Liver (tissue), 9 donors: Measurements from ENCODE around the gene MS4A1. TPM values are rescaled to one million over a fixed set of nuclear protein-coding genes. Genes with fewer than 3 reads are reported as not detected.

Experiments used
- DNase-seq: peaks from one replicate; pipeline ENCODE4 v3.0.0-alpha.2; 2017; ENCODE audit warnings: low spot score
- H3K27ac ChIP-seq, 2 donors: one replicate each; pipeline ENCODE4 v1.7.0; 2013; ENCODE audit warnings: inconsistent platforms in 2 of 2, low read length in 2 of 2, control low read depth in 1 of 2, low read depth in 1 of 2, mild to moderate bottlenecking in 1 of 2
- H3K27me3 ChIP-seq, 4 donors: one replicate each; pipeline versions ENCODE4 v1.6.1 to v1.7.0; 2013; ENCODE audit warnings: low read length in 3 of 4, inconsistent platforms in 1 of 4, mild to moderate bottlenecking in 1 of 4, moderate library complexity in 1 of 4; ENCODE audit not compliant: control insufficient read depth in 4 of 4, insufficient read depth in 4 of 4
- H3K36me3 ChIP-seq, 4 donors: one replicate each; pipeline versions ENCODE4 v1.6.1 to v1.7.0; 2013; ENCODE audit warnings: low read length in 3 of 4, mild to moderate bottlenecking in 3 of 4, low read depth in 1 of 4, moderate library complexity in 1 of 4; ENCODE audit not compliant: control insufficient read depth in 4 of 4, insufficient read depth in 3 of 4
- H3K4me1 ChIP-seq, 4 donors: one replicate each; pipeline versions ENCODE4 v1.6.1 to v1.7.0; 2013; ENCODE audit warnings: low read length in 3 of 4, mild to moderate bottlenecking in 3 of 4, moderate library complexity in 1 of 4; ENCODE audit not compliant: control insufficient read depth in 4 of 4, insufficient read depth in 4 of 4
- H3K4me3 ChIP-seq, 3 donors: one replicate each; pipeline versions ENCODE4 v1.6.1 to v1.7.0; 2013; ENCODE audit warnings: low read length in 3 of 3, control low read depth in 1 of 3, low read depth in 1 of 3, mild to moderate bottlenecking in 1 of 3
- H3K9ac ChIP-seq, 2 donors: one replicate each; pipeline ENCODE4 v1.7.0; 2013; ENCODE audit warnings: low read length in 2 of 2, mild to moderate bottlenecking in 2 of 2, moderate library complexity in 2 of 2, control low read depth in 1 of 2, low read depth in 1 of 2
- H3K9me3 ChIP-seq, 4 donors: one replicate each; pipeline versions ENCODE4 v1.6.1 to v1.7.0; 2013; ENCODE audit warnings: low read length in 3 of 4; ENCODE audit not compliant: control insufficient read depth in 4 of 4
- ATF3 ChIP-seq: IDR thresholded peaks from 2 replicates; pipeline ENCODE4 v1.6.1; 2016; ENCODE audit warnings: antibody characterized with exemption
- CTCF ChIP-seq: fragments of 150-350 bp; IDR thresholded peaks from 2 replicates; pipeline ENCODE4 v1.5.1; 2017; ENCODE audit warnings: improper control_type of control experiment, low read depth, low read length; ENCODE audit not compliant: missing input control
- EGR1 ChIP-seq, 2 donors: IDR thresholded peaks; 2 replicates each; pipeline ENCODE4 v1.6.1; 2016 to 2018; ENCODE audit warnings: antibody characterized with exemption in 2 of 2, low read depth in 2 of 2
- FOXA1 ChIP-seq: IDR thresholded peaks from 2 replicates; pipeline ENCODE4 v1.6.1; 2016; ENCODE audit warnings: antibody characterized with exemption
- FOXA2 ChIP-seq: IDR thresholded peaks from 2 replicates; pipeline ENCODE4 v1.6.1; 2016; ENCODE audit warnings: antibody characterized with exemption
- GABPA ChIP-seq, 2 donors: IDR thresholded peaks in 1 of 2; conservative IDR thresholded peaks in 1 of 2; 2 replicates each; pipeline ENCODE4 v1.6.1; 2016; ENCODE audit warnings: antibody characterized with exemption in 2 of 2, mild to moderate bottlenecking in 1 of 2, moderate library complexity in 1 of 2
- HNF4G ChIP-seq: IDR thresholded peaks from 2 replicates; pipeline ENCODE4 v1.6.1; 2016; ENCODE audit warnings: antibody characterized with exemption
- JUND ChIP-seq, 2 donors: IDR thresholded peaks; 2 replicates each; pipeline ENCODE4 v1.6.1; 2016; ENCODE audit warnings: antibody characterized with exemption in 2 of 2
- MAX ChIP-seq: IDR thresholded peaks from 2 replicates; pipeline ENCODE4 v1.6.1; 2016; ENCODE audit warnings: antibody characterized with exemption
- NR2F2 ChIP-seq: IDR thresholded peaks from 2 replicates; pipeline ENCODE4 v1.6.1; 2016; ENCODE audit warnings: antibody characterized with exemption
- RAD21 ChIP-seq, 2 donors: IDR thresholded peaks; 2 replicates each; pipeline ENCODE4 v1.6.1; 2016; ENCODE audit warnings: antibody characterized with exemption in 2 of 2, mild to moderate bottlenecking in 2 of 2
- REST ChIP-seq: IDR thresholded peaks from 2 replicates; pipeline ENCODE4 v1.6.1; 2016; ENCODE audit warnings: antibody characterized with exemption, mild to moderate bottlenecking
- RXRA ChIP-seq, 2 donors: IDR thresholded peaks; 2 replicates each; pipeline ENCODE4 v1.6.1; 2017 to 2018; ENCODE audit warnings: antibody characterized with exemption in 2 of 2, mild to moderate bottlenecking in 1 of 2
- SP1 ChIP-seq: IDR thresholded peaks from 2 replicates; pipeline ENCODE4 v1.6.1; 2018; ENCODE audit warnings: antibody characterized with exemption, mild to moderate bottlenecking
- TAF1 ChIP-seq: conservative IDR thresholded peaks from 2 replicates; pipeline ENCODE4 v1.6.1; 2016; ENCODE audit warnings: antibody characterized with exemption, mild to moderate bottlenecking
- YY1 ChIP-seq: IDR thresholded peaks from 2 replicates; pipeline ENCODE4 v1.6.1; 2016; ENCODE audit warnings: antibody characterized with exemption, mild to moderate bottlenecking
- ZBTB33 ChIP-seq: IDR thresholded peaks from 2 replicates; pipeline ENCODE4 v1.6.1; 2016; ENCODE audit warnings: antibody characterized with exemption
- WGBS: extraction: QIAGEN DNeasy Blood & Tissue Kit; methylation state at CpG from one replicate; pipeline ENCODE4 v1.1.7; 2013; 5-methylcytosine and 5-hydroxymethylcytosine counted together
- polyA plus RNA-seq, 2 donors: library from polyadenylated mRNA; stranded (reverse) in 1 of 2; unstranded in 1 of 2; fragments of 200-250 nt in 1 of 2; fragments of >200 nt in 1 of 2; fragmentation: Nextera tagmentation in 1 of 2; extraction: Ambion mirVana in 1 of 2; gene quantifications; one replicate each; pipeline versions ENCODE4 v1.2.1 to v1.2.3, GENCODE V29; 2013 to 2015
- total RNA-seq, 2 donors: library from RNA; depleted of rRNA; stranded (reverse); fragments of >200 nt; gene quantifications; one replicate each; pipeline ENCODE4 v1.2.3, GENCODE V29; 2014
- donor health status: healthy.
- donor health status: healthy.
- donor health status: healthy.
- donor health status: healthy.
- donor health status: healthy.

MS4A1 gene
- total and polyA plus RNA-seq, 4 donors = 0.12 to 3.3 (median 1.2) TPM

- no peak within 1 kb of the TSS for H3K27ac ChIP-seq
- no peak within 1 kb of the TSS for H3K9ac ChIP-seq
- no peaks in the 10 kb centered on the region for H3K36me3 ChIP-seq
- TF ChIP-seq REST (no peak), MAX (no peak), ATF3 (no peak), ZBTB33 (no peak), YY1 (no peak), FOXA1 (no peak), CTCF (no peak), TAF1 (no peak)
- no peak for DNase-seq
- H3K4me1 ChIP-seq = no peaks in the 10 kb centered on the region
- no peak within 1 kb of the TSS for H3K4me3 ChIP-seq
- no peaks in the 10 kb centered on the region for H3K9me3 ChIP-seq
- no peaks in the 10 kb centered on the region for H3K27me3 ChIP-seq
- 96% methylated on average over 5 of the region's 5 CpGs for WGBS
These were observed 26.4 kb upstream of the MS4A1 start, which contains the start of gene MS4A5 for GRCh38 chr11:60429272-60429671. Gene MS4A5, plus strand, starts transcription at chr11:60429572. Its CDS starts 103 bp downstream, at chr11:60429675.

- Histone ChIP-seq H3K4me1 (no peaks in the 10 kb centered on the region), H3K4me3 (no peak overlapping the region), H3K9me3 (no peaks in the 10 kb centered on the region), H3K36me3 (no peaks in the 10 kb centered on the region), H3K27me3 (no peaks in the 10 kb centered on the region), H3K9ac (no peak overlapping the region), H3K27ac (no peak overlapping the region)
- 51% methylated on average over 2 of the region's 2 CpGs for whole genome bisulfite sequencing
- no peak for DNase-seq
- no peak for TF ChIP-seq YY1
- TF ChIP-seq REST = no peak
- TF ChIP-seq TAF1 = no peak
- no peak for TF ChIP-seq ATF3
- no peak for TF ChIP-seq MAX
- no peak for TF ChIP-seq RAD21 (IDR thresholded peaks at IDR 0.05)
- TF ChIP-seq FOXA2 = no peak
- no peak for TF ChIP-seq GABPA (IDR thresholded peaks at IDR 0.05 in 1 of 2, conservative IDR thresholded peaks at IDR 0.05 in 1 of 2)
- no peak for TF ChIP-seq HNF4G
- TF ChIP-seq JUND (IDR thresholded peaks at IDR 0.05) = no peak
- no peak for TF ChIP-seq NR2F2
- no peak for TF ChIP-seq EGR1 (IDR thresholded peaks at IDR 0.05; ENCODE audit: low read depth in 2 of 2)
- no peak for TF ChIP-seq RXRA (IDR thresholded peaks at IDR 0.05)
- TF ChIP-seq FOXA1 = no peak
- TF ChIP-seq SP1 = no peak
- TF ChIP-seq CTCF = no peak
These were observed 24.4 kb upstream of the MS4A1 start for GRCh38 chr11:60431251-60431650.
